OCI-LY3 (cell line): Measurements from ENCODE around the gene NUBPL.

ENCODE experiments used
- CTCF ChIP-seq: fragments of 200-600, 300-600 bp; sonication (generic); IDR thresholded peaks from 2 replicates; pipeline ENCODE4 v1.5.1; 2014; ENCODE audit warnings: antibody characterized with exemption, low read length, low read depth
- EZH2phosphoT487 ChIP-seq: fragments of 200-600 bp; shearing (Covaris generic); IDR thresholded peaks from 2 replicates; pipeline ENCODE4 v1.6.1; 2018; ENCODE audit warnings: antibody characterized with exemption, mixed run types, low read depth

- TF ChIP-seq CTCF (no peak), EZH2phosphoT487 (no peak)
Observed at GRCh38 chr14:31825459-31825858, 264.3 kb downstream of the NUBPL start.
